ENCODE measurements around the gene ZNF462. TPM values are rescaled to one million over a fixed set of nuclear protein-coding genes. Genes with fewer than 3 reads are reported as not detected.

The ZNF462 gene
- total RNA-seq, 1 experiment from 2014 or later = 0.92 TPM

Small RNAs within 50 kb of the gene (small RNA-seq; reads per million reads assigned to genes)
- gene RNA5SP292 = not detected

All from HT-29 (cell line).